ENCODE results near the gene GABRR3. TPM values are rescaled to one million over a fixed set of nuclear protein-coding genes. Genes with fewer than 3 reads are reported as not detected.

GABRR3 gene
- total RNA-seq, 1 donor from 2014 or later = not detected

GRCh38 chr3:97957617-97958311 lies 77.4 kb downstream of the GABRR3 start:
- peak; percentile 98 for DNase-seq (ENCODE audit: low read depth)

GRCh38 chr3:97956051-97956450 lies 79.1 kb downstream of the GABRR3 start:
- no peak for DNase-seq (ENCODE audit: low read depth)

- DNase-seq (ENCODE audit: low read depth) = no peak
These were observed 80.8 kb downstream of the GABRR3 start for GRCh38 chr3:97954228-97954827.

GRCh38 chr3:97952872-97953271 lies 82.2 kb downstream of the GABRR3 start:
- DNase-seq (ENCODE audit: low read depth) = peak; percentile 58

GRCh38 chr3:97952280-97952679 lies 82.8 kb downstream of the GABRR3 start:
- peak; percentile 94 for DNase-seq (ENCODE audit: low read depth)

- DNase-seq (ENCODE audit: low read depth) = no peak
These were observed 84.8 kb downstream of the GABRR3 start for GRCh38 chr3:97950360-97950759.

GRCh38 chr3:97949743-97950142 lies 85.4 kb downstream of the GABRR3 start:
- no peak for DNase-seq (ENCODE audit: low read depth)

GRCh38 chr3:97949110-97949485 lies 86.0 kb downstream of the GABRR3 start:
- no peak for DNase-seq (ENCODE audit: low read depth)

GRCh38 chr3:97948351-97949109 lies 86.6 kb downstream of the GABRR3 start:
- peak; percentile 23 for DNase-seq (ENCODE audit: low read depth)

GRCh38 chr3:97942801-97943546 lies 92.1 kb downstream of the GABRR3 start:
- DNase-seq (ENCODE audit: low read depth) = peak; percentile 94

- DNase-seq (ENCODE audit: low read depth) = no peak
These were observed 95.1 kb downstream of the GABRR3 start for GRCh38 chr3:97940034-97940433.

GRCh38 chr3:97939401-97939800 lies 95.7 kb downstream of the GABRR3 start:
- DNase-seq (ENCODE audit: low read depth) = no peak

GRCh38 chr3:97938444-97938843 lies 96.7 kb downstream of the GABRR3 start:
- no peak for DNase-seq (ENCODE audit: low read depth)

- no peak for DNase-seq (ENCODE audit: low read depth)
These were observed 97.9 kb downstream of the GABRR3 start for GRCh38 chr3:97937205-97937604.

GRCh38 chr3:97935842-97936241 lies 99.3 kb downstream of the GABRR3 start:
- peak; percentile 54 for DNase-seq (ENCODE audit: low read depth)

Other genes with a start within 250 kb of the GABRR3 start
- 15.8 and 39.9 TPM in 2 replicates for gene CRYBG3, start 213.3 kb downstream of the GABRR3 start, total RNA-seq
- gene RIOX2, start 62.9 kb downstream of the GABRR3 start, total RNA-seq = 29.6 and 40.8 TPM in 2 replicates
- not detected in 2 replicates for gene OR5AC2, start 51.9 kb upstream of the GABRR3 start, total RNA-seq
- not detected in 2 replicates for gene OR5H1, start 95.4 kb upstream of the GABRR3 start, total RNA-seq
- gene OR5H14, start 112.2 kb upstream of the GABRR3 start, total RNA-seq = not detected in 2 replicates
- gene OR5H15, start 131.4 kb upstream of the GABRR3 start, total RNA-seq = not detected in 2 replicates
- gene OR5H6, start 228.9 kb upstream of the GABRR3 start, total RNA-seq = not detected in 2 replicates
- gene OR5H2, start 247.2 kb upstream of the GABRR3 start, total RNA-seq = not detected in 2 replicates